DND-41 (cell line): ENCODE results near the gene KRT34.

Source experiments
- ATAC-seq: fragments of 200-7000 bp; cut with Tn5 transposase; 3 replicates; pipeline ENCODE4 v1.9.1; 2021; ENCODE audit warnings: low read depth; ENCODE audit not compliant: insufficient read depth
- DNase-seq: peaks from one replicate; pipeline ENCODE4 v3.0.0-alpha.2; 2020
- H2AFZ ChIP-seq: 2 replicates; pipeline ENCODE4 v1.6.0; 2012; ENCODE audit warnings: low read depth, low read length
- H3K27ac ChIP-seq: 2 replicates; pipeline ENCODE4 v1.5.1; 2012; ENCODE audit warnings: low read length, inconsistent platforms
- H3K27me3 ChIP-seq: fragments of 200-600 bp; sonication (generic); 2 replicates; pipeline ENCODE4 v1.6.0; 2012; ENCODE audit warnings: low read length, mild to moderate bottlenecking, inconsistent platforms; ENCODE audit not compliant: insufficient read depth, poor library complexity
- H3K36me3 ChIP-seq: 2 replicates; pipeline ENCODE4 v1.5.1; 2012; ENCODE audit warnings: low read length, inconsistent platforms; ENCODE audit not compliant: insufficient read depth
- H3K4me1 ChIP-seq: 2 replicates; pipeline ENCODE4 v1.5.1; 2012; ENCODE audit warnings: mild to moderate bottlenecking, low read length; ENCODE audit not compliant: insufficient read depth
- H3K4me2 ChIP-seq: 2 replicates; pipeline ENCODE4 v1.6.0; 2012; ENCODE audit warnings: mild to moderate bottlenecking, moderate library complexity, low read length, inconsistent platforms; ENCODE audit not compliant: insufficient read depth
- H3K4me3 ChIP-seq, 2 experiments: fragments of 200-600 bp in 1 of 2; shearing (Covaris generic) in 1 of 2; 2 replicates each; pipeline ENCODE4 v1.5.1; 2012 to 2016; ENCODE audit warnings: inconsistent platforms in 2 of 2, low read length in 2 of 2, mild to moderate bottlenecking in 2 of 2, low read depth in 1 of 2, moderate library complexity in 1 of 2
- H3K79me2 ChIP-seq: 2 replicates; pipeline ENCODE4 v1.6.0; 2012; ENCODE audit warnings: low read length, inconsistent platforms; ENCODE audit not compliant: insufficient read depth
- H3K9ac ChIP-seq: 2 replicates; pipeline ENCODE4 v1.6.0; 2012; ENCODE audit warnings: low read depth, mild to moderate bottlenecking, inconsistent platforms, low read length, moderate library complexity
- H3K9me3 ChIP-seq: 2 replicates; pipeline ENCODE4 v1.5.1; 2012; ENCODE audit warnings: low read length, moderate library complexity, mild to moderate bottlenecking, inconsistent platforms; ENCODE audit not compliant: insufficient read depth, severe bottlenecking
- H4K20me1 ChIP-seq: 2 replicates; pipeline ENCODE4 v1.6.0; 2012; ENCODE audit warnings: low read length; ENCODE audit not compliant: insufficient read depth
- EZH2 ChIP-seq: IDR thresholded peaks from 3 replicates; pipeline ENCODE4 v1.6.1; 2012; ENCODE audit warnings: borderline replicate concordance, low read depth, mild to moderate bottlenecking, moderate library complexity, low read length, inconsistent platforms; ENCODE audit not compliant: severe bottlenecking
- TF ChIP-seq, protein P1 (sequence below): IDR thresholded peaks from 2 replicates; pipeline ENCODE4 v1.5.1; 2012; ENCODE audit warnings: borderline replicate concordance, low read length, moderate library complexity, mild to moderate bottlenecking; ENCODE audit not compliant: poor library complexity, severe bottlenecking; ENCODE audit errors: extremely low read depth

KRT34 gene

GRCh38 chr17:41338961-41339485 is 43.1 kb downstream of the KRT34 start:
- Histone ChIP-seq H2AFZ (no peak overlapping the region), H3K4me2 (no peak overlapping the region), H3K9ac (no peak overlapping the region), H3K79me2 (no peaks in the 10 kb centered on the region), H3K27me3 (peaks cover 3% of the 10 kb centered on the region), H3K9me3 (no peaks in the 10 kb centered on the region), H3K4me3 (no peak overlapping the region), H3K4me1 (no peaks in the 10 kb centered on the region), H3K36me3 (no peaks in the 10 kb centered on the region), H4K20me1 (no peaks in the 10 kb centered on the region), H3K27ac (no peak overlapping the region)
- no peak for ATAC-seq
- no peak for TF ChIP-seq EZH2
- TF ChIP-seq, protein P1, sequence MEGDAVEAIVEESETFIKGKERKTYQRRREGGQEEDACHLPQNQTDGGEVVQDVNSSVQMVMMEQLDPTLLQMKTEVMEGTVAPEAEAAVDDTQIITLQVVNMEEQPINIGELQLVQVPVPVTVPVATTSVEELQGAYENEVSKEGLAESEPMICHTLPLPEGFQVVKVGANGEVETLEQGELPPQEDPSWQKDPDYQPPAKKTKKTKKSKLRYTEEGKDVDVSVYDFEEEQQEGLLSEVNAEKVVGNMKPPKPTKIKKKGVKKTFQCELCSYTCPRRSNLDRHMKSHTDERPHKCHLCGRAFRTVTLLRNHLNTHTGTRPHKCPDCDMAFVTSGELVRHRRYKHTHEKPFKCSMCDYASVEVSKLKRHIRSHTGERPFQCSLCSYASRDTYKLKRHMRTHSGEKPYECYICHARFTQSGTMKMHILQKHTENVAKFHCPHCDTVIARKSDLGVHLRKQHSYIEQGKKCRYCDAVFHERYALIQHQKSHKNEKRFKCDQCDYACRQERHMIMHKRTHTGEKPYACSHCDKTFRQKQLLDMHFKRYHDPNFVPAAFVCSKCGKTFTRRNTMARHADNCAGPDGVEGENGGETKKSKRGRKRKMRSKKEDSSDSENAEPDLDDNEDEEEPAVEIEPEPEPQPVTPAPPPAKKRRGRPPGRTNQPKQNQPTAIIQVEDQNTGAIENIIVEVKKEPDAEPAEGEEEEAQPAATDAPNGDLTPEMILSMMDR = no peak
- DNase-seq = no peak

GRCh38 chr17:41335747-41336146 is 46.4 kb downstream of the KRT34 start:
- H3K27me3 ChIP-seq = peaks cover 6% of the 10 kb centered on the region
- ATAC-seq = no peak

GRCh38 chr17:41334385-41335305 is 47.5 kb downstream of the KRT34 start:
- no peak for ATAC-seq
- H3K4me2 ChIP-seq = no peak overlapping the region

More at GRCh38 chr17:41335747-41336146, 46.4 kb downstream of the KRT34 start:
- Histone ChIP-seq H3K4me1 (no peaks in the 10 kb centered on the region), H3K4me2 (no peak overlapping the region), H3K36me3 (no peaks in the 10 kb centered on the region), H2AFZ (no peak overlapping the region), H3K79me2 (no peaks in the 10 kb centered on the region), H3K4me3 (no peak overlapping the region), H3K27ac (no peak overlapping the region), H4K20me1 (no peaks in the 10 kb centered on the region), H3K9ac (no peak overlapping the region), H3K9me3 (no peaks in the 10 kb centered on the region)
- DNase-seq = no peak
- TF ChIP-seq, protein P1 = no peak

More at GRCh38 chr17:41334385-41335305, 47.5 kb downstream of the KRT34 start:
- TF ChIP-seq, protein P1 = no peak
- no peak for TF ChIP-seq EZH2
- H3K79me2 ChIP-seq = no peaks in the 10 kb centered on the region
- no peak overlapping the region for H3K27ac ChIP-seq
- no peak overlapping the region for H3K9ac ChIP-seq
- no peak overlapping the region for H2AFZ ChIP-seq
- H3K9me3 ChIP-seq = no peaks in the 10 kb centered on the region
- H3K36me3 ChIP-seq = no peaks in the 10 kb centered on the region
- no peak overlapping the region for H3K4me3 ChIP-seq
- no peaks in the 10 kb centered on the region for H3K4me1 ChIP-seq
- no peak for DNase-seq
- peaks cover 6% of the 10 kb centered on the region for H3K27me3 ChIP-seq
- H4K20me1 ChIP-seq = no peaks in the 10 kb centered on the region
